H9 (cell line): ENCODE results near the gene DIAPH3. TPM values are rescaled to one million over a fixed set of nuclear protein-coding genes. Genes with fewer than 3 reads are reported as not detected.

Experiments used
- DNase-seq: peaks from one replicate; pipeline ENCODE4 v3.0.0-alpha.2; 2017
- H2AFZ ChIP-seq: one replicate; pipeline ENCODE4 v1.6.1; 2013; ENCODE audit warnings: mild to moderate bottlenecking, low read length, control low read depth, moderate library complexity
- H2AK5ac ChIP-seq: 2 replicates; pipeline ENCODE4 v1.6.1; 2013; ENCODE audit warnings: low read length, control low read depth, mixed read lengths; ENCODE audit not compliant: insufficient read length
- H2BK120ac ChIP-seq: one replicate; pipeline ENCODE4 v1.6.1; 2013; ENCODE audit warnings: low read depth, mild to moderate bottlenecking, low read length, control low read depth, inconsistent platforms; ENCODE audit not compliant: poor library complexity, severe bottlenecking
- H2BK12ac ChIP-seq: 2 replicates; pipeline ENCODE4 v1.6.1; 2013; ENCODE audit warnings: low read length, control low read depth, mixed read lengths, low read depth; ENCODE audit not compliant: insufficient read length
- H2BK15ac ChIP-seq: 2 replicates; pipeline ENCODE4 v1.6.1; 2013; ENCODE audit warnings: low read depth, low read length, control low read depth
- H2BK20ac ChIP-seq: one replicate; pipeline ENCODE4 v1.6.1; 2013; ENCODE audit warnings: low read depth, mild to moderate bottlenecking, low read length, control low read depth, inconsistent platforms; ENCODE audit not compliant: poor library complexity, severe bottlenecking
- H2BK5ac ChIP-seq: 2 replicates; pipeline ENCODE4 v1.6.1; 2013; ENCODE audit warnings: low read length, control low read depth, mixed read lengths; ENCODE audit not compliant: insufficient read length
- H3K14ac ChIP-seq: 2 replicates; pipeline ENCODE4 v1.6.1; 2013; ENCODE audit warnings: low read length, control low read depth; ENCODE audit not compliant: insufficient read depth
- H3K18ac ChIP-seq: 2 replicates; pipeline ENCODE4 v1.6.1; 2013; ENCODE audit warnings: low read depth, mild to moderate bottlenecking, mixed read lengths, low read length, control low read depth; ENCODE audit not compliant: insufficient read length
- H3K23ac ChIP-seq: 2 replicates; pipeline ENCODE4 v1.6.1; 2013; ENCODE audit warnings: low read length, control low read depth, mixed read lengths, low read depth; ENCODE audit not compliant: insufficient read length
- H3K23me2 ChIP-seq: 2 replicates; pipeline ENCODE4 v1.6.1; 2013; ENCODE audit warnings: low read depth, mild to moderate bottlenecking, mixed read lengths, low read length, control low read depth; ENCODE audit not compliant: insufficient read length, poor library complexity, severe bottlenecking
- H3K27ac ChIP-seq: 2 replicates; pipeline ENCODE4 v1.5.1; 2013; ENCODE audit warnings: low read length, control low read depth, mixed read lengths, low read depth; ENCODE audit not compliant: insufficient read length
- H3K27me3 ChIP-seq: 2 replicates; pipeline ENCODE4 v1.6.1; 2013; ENCODE audit warnings: low read length, control low read depth, inconsistent platforms; ENCODE audit not compliant: insufficient read depth
- H3K4ac ChIP-seq: 2 replicates; pipeline ENCODE4 v1.6.1; 2013; ENCODE audit warnings: low read depth, mild to moderate bottlenecking, control low read depth, inconsistent platforms, low read length, moderate library complexity
- H3K4me1 ChIP-seq: 2 replicates; pipeline ENCODE4 v1.6.1; 2013; ENCODE audit warnings: low read length, control low read depth, inconsistent platforms; ENCODE audit not compliant: insufficient read depth
- H3K4me2 ChIP-seq: 2 replicates; pipeline ENCODE4 v1.6.1; 2013; ENCODE audit warnings: low read length, control low read depth, mixed read lengths; ENCODE audit not compliant: insufficient read length, insufficient read depth
- H3K56ac ChIP-seq: 2 replicates; pipeline ENCODE4 v1.6.1; 2013; ENCODE audit warnings: low read depth, mild to moderate bottlenecking, mixed read lengths, low read length, control low read depth; ENCODE audit not compliant: insufficient read length
- H3K79me1 ChIP-seq: 2 replicates; pipeline ENCODE4 v1.6.1; 2013; ENCODE audit warnings: low read depth, mild to moderate bottlenecking, moderate library complexity, low read length, control low read depth, inconsistent platforms; ENCODE audit not compliant: insufficient read depth, poor library complexity, severe bottlenecking
- H3K79me2 ChIP-seq: 2 replicates; pipeline ENCODE4 v1.6.1; 2013; ENCODE audit warnings: low read length, control low read depth, inconsistent platforms; ENCODE audit not compliant: insufficient read depth
- H3K9ac ChIP-seq: 2 replicates; pipeline ENCODE4 v1.6.1; 2013; ENCODE audit warnings: low read length, control low read depth, mixed read lengths; ENCODE audit not compliant: insufficient read length; ENCODE audit errors: extremely low read depth
- H3K9me3 ChIP-seq: one replicate; pipeline ENCODE4 v1.6.1; 2013; ENCODE audit warnings: low read depth, low read length, inconsistent platforms; ENCODE audit not compliant: control insufficient read depth
- H3T11ph ChIP-seq: one replicate; pipeline ENCODE4 v1.6.1; 2013; ENCODE audit warnings: mild to moderate bottlenecking, low read length, control low read depth, inconsistent platforms
- H4K20me1 ChIP-seq: one replicate; pipeline ENCODE4 v1.6.1; 2013; ENCODE audit not compliant: control insufficient read depth, insufficient read length, insufficient read depth
- H4K5ac ChIP-seq: 2 replicates; pipeline ENCODE4 v1.6.1; 2013; ENCODE audit warnings: low read depth, mild to moderate bottlenecking, mixed read lengths, low read length, control low read depth; ENCODE audit not compliant: insufficient read length
- H4K8ac ChIP-seq: replicated peaks from 2 replicates; pipeline ENCODE4 v1.6.1; 2013; ENCODE audit warnings: low read length, control low read depth, mixed read lengths, low read depth; ENCODE audit not compliant: insufficient read length
- H4K91ac ChIP-seq: 2 replicates; pipeline ENCODE4 v1.6.1; 2013; ENCODE audit warnings: low read depth, mild to moderate bottlenecking, moderate library complexity, mixed read lengths, low read length, control low read depth; ENCODE audit not compliant: insufficient read length
- H3K27ac Mint-ChIP-seq, 3 experiments: 2 replicates in 2 of 3; 3 replicates in 1 of 3; pipeline ENCODE4 v1.8.0; 2020 to 2021; ENCODE audit warnings: mixed read lengths in 3 of 3, mild to moderate bottlenecking in 1 of 3, moderate library complexity in 1 of 3
- H3K27me3 Mint-ChIP-seq: 2 replicates; pipeline ENCODE4 v1.8.0; 2021; ENCODE audit warnings: low read depth, mild to moderate bottlenecking, moderate library complexity, mixed read lengths
- H3K36me3 Mint-ChIP-seq, 3 experiments: 2 replicates in 2 of 3; 3 replicates in 1 of 3; pipeline ENCODE4 v1.8.0; 2020 to 2021; ENCODE audit warnings: low read depth in 3 of 3, mixed read lengths in 3 of 3; ENCODE audit not compliant: insufficient read depth in 1 of 3
- H3K4me1 Mint-ChIP-seq, 2 experiments: 2 replicates each; pipeline ENCODE4 v1.8.0; 2020; ENCODE audit warnings: mixed read lengths in 2 of 2
- H3K4me3 Mint-ChIP-seq, 2 experiments: 2 replicates in 1 of 2; 3 replicates in 1 of 2; pipeline ENCODE4 v1.8.0; 2020 to 2021; ENCODE audit warnings: mild to moderate bottlenecking in 2 of 2, mixed read lengths in 2 of 2, moderate library complexity in 1 of 2
- H3K9me3 Mint-ChIP-seq, 2 experiments: 2 replicates in 1 of 2; 3 replicates in 1 of 2; pipeline ENCODE4 v1.8.0; 2020; ENCODE audit warnings: mild to moderate bottlenecking in 2 of 2, mixed read lengths in 2 of 2, moderate library complexity in 1 of 2
- CTCF ChIP-seq: fragments of 200-600 bp; sonication (generic); conservative IDR thresholded peaks from 3 replicates; pipeline ENCODE4 v1.8.0; 2021; ENCODE audit warnings: antibody characterized with exemption, mild to moderate bottlenecking
- WGBS: extraction: QIAGEN DNeasy Blood & Tissue Kit; methylation state at CpG from one replicate; pipeline ENCODE4 v1.1.7; 2013; ENCODE audit warnings: missing lambda C conversion rate, low lambda C conversion rate, mixed read lengths; ENCODE audit not compliant: insufficient read length; ENCODE audit errors: extremely low coverage; 5-methylcytosine and 5-hydroxymethylcytosine counted together
- total RNA-seq: library from RNA; stranded (reverse); gene quantifications from 2 replicates; pipeline ENCODE4 v1.2.1, GENCODE V29; 2021

DIAPH3 gene
- total RNA-seq, 1 experiment from 2014 or later: 23.1 TPM

GRCh38 chr13:60028021-60028420 is 135.7 kb downstream of the DIAPH3 start:
- H3K79me2 ChIP-seq: peaks cover 3% of the 10 kb centered on the region; the same call in 1 of the 2 replicates
- TF ChIP-seq CTCF: no peak
- H3K23ac ChIP-seq: no peak overlapping the region
- H3K14ac ChIP-seq: no peak overlapping the region
- no peak overlapping the region for H2BK15ac ChIP-seq
- H3K4me2 ChIP-seq: no peak overlapping the region
- no peak overlapping the region for H3K18ac ChIP-seq
- H3K4me1 ChIP-seq: no peaks in the 10 kb centered on the region
- no peak overlapping the region for H3K27ac ChIP-seq
- no peak for DNase-seq
- no peak overlapping the region for H4K5ac ChIP-seq
- no peak overlapping the region for H2AK5ac ChIP-seq
- no peaks in the 10 kb centered on the region for H3K27me3 ChIP-seq
- Mint-ChIP-seq H3K27me3 (no peaks in the 10 kb centered on the region), H3K4me1 (peaks cover 5 to 8% of the 10 kb centered on the region in 2 experiments), H3K4me3 (no peak overlapping the region), H3K9me3 (no peaks in the 10 kb centered on the region), H3K36me3 (peaks cover 4 to 11% (median 9%) of the 10 kb centered on the region in 3 experiments; a peak in 5 of 7 replicates), H3K27ac (no peak overlapping the region)
- no peak overlapping the region for H2AFZ ChIP-seq
- H2BK12ac ChIP-seq: no peak overlapping the region
- H3K79me1 ChIP-seq: peaks cover 5% of the 10 kb centered on the region
- no peak overlapping the region for H3T11ph ChIP-seq
- H2BK20ac ChIP-seq: no peak overlapping the region
- no peak overlapping the region for H3K9ac ChIP-seq
- H2BK5ac ChIP-seq: no peak overlapping the region
- no peak overlapping the region for H4K8ac ChIP-seq
- H3K4ac ChIP-seq: no peak overlapping the region
- no peak overlapping the region for H4K91ac ChIP-seq
- no peaks in the 10 kb centered on the region for H3K23me2 ChIP-seq
- no peaks in the 10 kb centered on the region for H3K9me3 ChIP-seq
- no peak overlapping the region for H2BK120ac ChIP-seq
- no CpG with 5 or more reads among the region's 3 CpGs for WGBS
- H3K56ac ChIP-seq: no peak overlapping the region
- H4K20me1 ChIP-seq: no peaks in the 10 kb centered on the region
